Activated B cell treated with CpG ODN at 0.5 μM for 24 hours (primary cell): ENCODE results near the gene THUMPD2. TPM values are rescaled to one million over a fixed set of nuclear protein-coding genes. Genes with fewer than 3 reads are reported as not detected.

Source experiments
- ATAC-seq: fragments of 200-7000 bp; cut with Tn5 transposase; one replicate; pipeline ENCODE4 v1.10.0; 2021; ENCODE audit warnings: low read depth, mild to moderate bottlenecking, moderate library complexity
- CTCF ChIA-PET: fragments of 350-600 bp; sonication (Branson Sonifier 250); formaldehyde crosslinking; loops from one replicate; lab custom pipeline; 2021; ENCODE audit warnings: antibody characterized with exemption; lab: Charles Lee
- POLR2A ChIA-PET: fragments of 350-600 bp; sonication (Branson Sonifier 250); formaldehyde crosslinking; loops from one replicate; lab custom pipeline; 2021; ENCODE audit warnings: antibody characterized with exemption; lab: Charles Lee
- DNase-seq: peaks from one replicate; pipeline ENCODE4 v3.0.0; 2022
- H3K27ac Mint-ChIP-seq: one replicate; pipeline ENCODE4 v1.8.0; 2020; ENCODE audit warnings: mixed read lengths
- H3K27me3 Mint-ChIP-seq: one replicate; pipeline ENCODE4 v1.8.0; 2021; ENCODE audit warnings: mixed read lengths
- H3K36me3 Mint-ChIP-seq: one replicate; pipeline ENCODE4 v1.8.0; 2021; ENCODE audit warnings: low read depth, mixed read lengths
- H3K4me1 Mint-ChIP-seq: one replicate; pipeline ENCODE4 v1.8.0; 2021; ENCODE audit warnings: mixed read lengths
- H3K4me3 Mint-ChIP-seq: one replicate; pipeline ENCODE4 v1.8.0; 2020; ENCODE audit warnings: mild to moderate bottlenecking, mixed read lengths
- H3K9me3 Mint-ChIP-seq: one replicate; pipeline ENCODE4 v1.8.0; 2020; ENCODE audit warnings: mixed read lengths
- intact Hi-C: fragments of 100-400 bp; cut with micrococcal nuclease; formaldehyde crosslinking; loops from one replicate; pipeline ENCODE4 v1.15.1; 2024
- total RNA-seq: library from RNA; stranded (reverse); gene quantifications from 2 replicates; pipeline ENCODE4 v1.2.3, GENCODE V29; 2022
- TF ChIP-seq, protein P1 (sequence below): fragments of 200-600 bp; IDR thresholded peaks from one replicate; pipeline ENCODE4 v1.8.0; 2022; ENCODE audit warnings: antibody characterized with exemption, mild to moderate bottlenecking

The THUMPD2 gene
- total RNA-seq, 1 donor from 2014 or later: 13.2 TPM

DNA sequence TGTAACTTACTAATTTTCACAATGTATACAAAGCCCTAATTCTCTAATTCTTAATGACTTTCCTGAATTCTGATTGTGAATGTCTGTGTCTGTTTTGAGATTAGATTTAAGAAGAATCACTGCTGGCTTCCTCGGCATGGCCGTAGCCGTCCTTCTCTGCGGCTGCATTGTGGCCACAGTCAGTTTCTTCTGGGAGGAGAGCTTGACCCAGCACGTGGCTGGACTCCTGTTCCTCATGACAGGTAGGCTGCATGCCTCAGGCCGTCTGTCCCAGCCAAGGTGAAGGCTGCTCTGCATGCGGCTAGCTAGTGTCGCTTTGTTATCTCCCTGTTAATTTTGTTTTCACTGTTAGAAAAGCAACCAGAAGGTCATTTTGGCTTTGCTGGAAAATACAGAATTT lies 72.1 kb downstream of the THUMPD2 start:
- ATAC-seq: no peak
- peaks cover 10% of the 10 kb centered on the region for H3K9me3 Mint-ChIP-seq
- intact Hi-C loops: no loop called here
- H3K4me3 Mint-ChIP-seq: no peak overlapping the region
- H3K36me3 Mint-ChIP-seq: no peaks in the 10 kb centered on the region
- peaks cover 12% of the 10 kb centered on the region for H3K27me3 Mint-ChIP-seq
- no peak for DNase-seq
- no peak overlapping the region for H3K27ac Mint-ChIP-seq
- POLR2A ChIA-PET: no interaction called here
- TF ChIP-seq, protein P1, sequence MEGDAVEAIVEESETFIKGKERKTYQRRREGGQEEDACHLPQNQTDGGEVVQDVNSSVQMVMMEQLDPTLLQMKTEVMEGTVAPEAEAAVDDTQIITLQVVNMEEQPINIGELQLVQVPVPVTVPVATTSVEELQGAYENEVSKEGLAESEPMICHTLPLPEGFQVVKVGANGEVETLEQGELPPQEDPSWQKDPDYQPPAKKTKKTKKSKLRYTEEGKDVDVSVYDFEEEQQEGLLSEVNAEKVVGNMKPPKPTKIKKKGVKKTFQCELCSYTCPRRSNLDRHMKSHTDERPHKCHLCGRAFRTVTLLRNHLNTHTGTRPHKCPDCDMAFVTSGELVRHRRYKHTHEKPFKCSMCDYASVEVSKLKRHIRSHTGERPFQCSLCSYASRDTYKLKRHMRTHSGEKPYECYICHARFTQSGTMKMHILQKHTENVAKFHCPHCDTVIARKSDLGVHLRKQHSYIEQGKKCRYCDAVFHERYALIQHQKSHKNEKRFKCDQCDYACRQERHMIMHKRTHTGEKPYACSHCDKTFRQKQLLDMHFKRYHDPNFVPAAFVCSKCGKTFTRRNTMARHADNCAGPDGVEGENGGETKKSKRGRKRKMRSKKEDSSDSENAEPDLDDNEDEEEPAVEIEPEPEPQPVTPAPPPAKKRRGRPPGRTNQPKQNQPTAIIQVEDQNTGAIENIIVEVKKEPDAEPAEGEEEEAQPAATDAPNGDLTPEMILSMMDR: no peak
- H3K4me1 Mint-ChIP-seq: no peaks in the 10 kb centered on the region
- CTCF ChIA-PET: no interaction called here

DNA sequence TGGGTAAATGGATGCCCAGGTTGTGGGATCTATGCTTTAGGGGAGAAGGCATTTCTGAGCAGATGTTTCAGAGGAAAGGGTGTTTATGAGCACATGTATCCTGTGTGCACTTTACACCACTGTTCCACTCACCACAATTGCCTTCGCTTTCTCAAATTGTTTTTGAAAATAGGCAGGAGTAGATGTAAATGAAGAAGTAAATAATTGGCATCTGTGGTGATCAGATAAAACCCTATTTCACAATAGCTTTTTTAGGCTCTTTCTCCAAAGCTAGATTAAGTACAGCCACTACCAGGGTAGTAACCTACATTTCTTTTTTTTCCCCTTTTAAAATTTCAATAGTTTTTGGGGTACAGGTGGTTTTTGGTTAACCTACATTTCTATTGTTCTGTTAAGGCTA lies 72.7 kb downstream of the THUMPD2 start:
- ChIA-PET POLR2A (no interaction called here), CTCF (no interaction called here)
- Mint-ChIP-seq H3K4me3 (no peak overlapping the region), H3K4me1 (no peaks in the 10 kb centered on the region), H3K27me3 (peaks cover 12% of the 10 kb centered on the region), H3K9me3 (peaks cover 14% of the 10 kb centered on the region), H3K36me3 (peaks cover 3% of the 10 kb centered on the region), H3K27ac (no peak overlapping the region)
- ATAC-seq (no peak), DNase-seq (no peak)
- intact Hi-C loops: no loop called here
- TF ChIP-seq, protein P1: no peak

DNA sequence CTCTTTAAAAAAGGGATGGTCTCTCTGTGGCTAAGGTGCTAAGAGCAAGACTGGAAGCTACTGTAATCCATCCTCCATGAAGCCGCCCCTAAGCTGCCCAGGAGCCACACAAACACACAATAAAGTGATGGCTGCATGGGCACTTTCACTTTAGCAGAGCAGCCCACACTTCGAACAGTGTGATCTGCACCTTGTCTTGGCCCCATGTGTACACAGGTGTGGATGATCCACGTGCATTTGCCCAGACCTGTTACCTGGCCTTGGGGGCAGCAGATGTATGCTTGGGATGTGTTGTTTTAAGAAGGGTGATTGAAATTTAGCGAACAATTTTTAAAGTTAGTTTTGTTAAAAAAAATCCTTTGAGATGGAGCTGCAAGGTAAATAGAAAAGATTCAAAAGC lies 73.4 kb downstream of the THUMPD2 start:
- CTCF ChIA-PET: no interaction called here
- TF ChIP-seq, protein P1: no peak
- intact Hi-C loops: no loop called here
- peaks cover 15% of the 10 kb centered on the region for H3K9me3 Mint-ChIP-seq
- peaks cover 10% of the 10 kb centered on the region for H3K27me3 Mint-ChIP-seq
- no peak overlapping the region for H3K4me3 Mint-ChIP-seq
- H3K4me1 Mint-ChIP-seq: no peaks in the 10 kb centered on the region
- H3K27ac Mint-ChIP-seq: no peak overlapping the region
- H3K36me3 Mint-ChIP-seq: peaks cover 6% of the 10 kb centered on the region
- POLR2A ChIA-PET: no interaction called here
- no peak for DNase-seq
- no peak for ATAC-seq

DNA sequence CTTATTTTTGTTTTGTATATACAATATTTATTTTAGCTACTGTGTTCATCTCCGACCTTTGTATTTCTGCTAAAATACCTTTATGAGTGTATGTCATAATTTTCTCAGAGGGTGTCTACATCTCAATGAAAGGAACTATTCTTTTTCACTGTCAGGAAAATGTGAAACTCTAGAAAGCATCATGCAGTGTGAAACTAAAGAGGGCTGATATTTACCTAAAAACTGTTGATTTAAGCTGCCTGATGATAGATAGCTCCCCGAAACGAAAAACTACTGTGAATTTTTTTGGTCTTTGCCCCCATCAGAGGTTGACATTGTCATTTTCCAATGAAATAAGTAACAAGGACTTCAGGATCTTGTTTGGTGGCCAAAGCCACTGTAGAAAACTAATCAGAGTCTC lies 74.5 kb downstream of the THUMPD2 start:
- Mint-ChIP-seq H3K27ac (no peak overlapping the region), H3K4me3 (no peak overlapping the region), H3K9me3 (peaks cover 20% of the 10 kb centered on the region), H3K27me3 (peaks cover 12% of the 10 kb centered on the region), H3K4me1 (no peaks in the 10 kb centered on the region), H3K36me3 (peaks cover 6% of the 10 kb centered on the region)
- no peak for DNase-seq
- ATAC-seq: no peak
- intact Hi-C loops: no loop called here
- ChIA-PET CTCF (no interaction called here), POLR2A (no interaction called here)
- TF ChIP-seq, protein P1: no peak

DNA sequence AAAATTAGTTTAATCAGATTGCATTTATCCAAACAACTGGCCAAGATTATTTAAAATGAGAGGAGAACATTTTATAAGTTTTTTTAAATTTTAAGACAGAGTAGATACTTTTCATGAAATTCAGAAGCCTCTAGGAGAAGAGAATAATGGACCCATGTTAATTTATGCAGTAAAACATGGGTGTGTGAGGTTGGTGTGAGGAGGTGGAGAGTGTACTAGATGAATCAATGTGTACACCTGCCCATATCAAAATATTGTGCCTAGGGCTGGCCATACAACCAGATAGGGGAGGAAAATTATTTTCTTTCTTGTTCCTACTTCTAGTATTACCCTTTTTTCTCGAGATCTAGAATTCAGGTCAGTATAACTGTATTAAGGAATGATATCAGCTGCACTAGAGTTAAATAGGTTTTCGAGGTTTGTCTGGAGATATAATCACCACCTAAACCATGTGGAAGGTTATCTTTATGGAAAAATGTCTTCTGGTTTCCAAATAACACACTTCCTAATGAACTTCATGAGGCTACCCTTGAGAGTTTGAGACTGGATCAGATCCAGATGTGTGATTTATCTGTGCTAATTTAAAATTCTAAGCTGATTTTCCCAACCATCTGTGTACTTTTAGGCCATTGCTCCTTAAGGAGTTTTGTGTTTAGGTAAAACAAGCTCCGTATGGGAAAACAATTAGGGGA lies 75.7 kb downstream of the THUMPD2 start:
- no peak for ATAC-seq
- H3K4me3 Mint-ChIP-seq: no peak overlapping the region
- intact Hi-C loops: no loop called here

More for the DNA sequence above, 75.7 kb downstream of the THUMPD2 start:
- H3K27ac Mint-ChIP-seq: no peak overlapping the region
- CTCF ChIA-PET: interaction anchor here (0.6 kb wide), 1 partner anchor 11 kb away, joined by 3 read pairs; no protein-coding TSS in a partner anchor
- peaks cover 12% of the 10 kb centered on the region for H3K27me3 Mint-ChIP-seq
- peaks cover 6% of the 10 kb centered on the region for H3K36me3 Mint-ChIP-seq
- DNase-seq: no peak
- no peaks in the 10 kb centered on the region for H3K4me1 Mint-ChIP-seq
- TF ChIP-seq, protein P1: no peak
- peaks cover 20% of the 10 kb centered on the region for H3K9me3 Mint-ChIP-seq
- POLR2A ChIA-PET: no interaction called here
